Vagina (tissue), 2 donors: ENCODE results near the gene SNRNP70. TPM values are rescaled to one million over a fixed set of nuclear protein-coding genes. Genes with fewer than 3 reads are reported as not detected.
A peak's percentile ranks its signal among the peaks of the same experiment; 100 is the strongest.

Experiments used
- DNase-seq, 2 donors: peaks; one replicate each; pipeline ENCODE4 v3.0.0-alpha.2; 2017; ENCODE audit errors: extremely low spot score in 2 of 2
- H3K27ac ChIP-seq: fragments of 200-600 bp; sonication (generic); one replicate; pipeline ENCODE4 v1.5.1; 2019
- H3K27me3 ChIP-seq: fragments of 200-600 bp; sonication (generic); one replicate; pipeline ENCODE4 v1.5.1; 2019
- H3K36me3 ChIP-seq, 2 donors: fragments of 200-600 bp; sonication (generic); one replicate each; pipeline ENCODE4 v1.5.1; 2017 to 2019
- H3K4me1 ChIP-seq: fragments of 200-600 bp; sonication (generic); one replicate; pipeline ENCODE4 v1.5.1; 2019
- H3K4me3 ChIP-seq, 2 donors: fragments of 200-600 bp; sonication (generic); 1 replicate in 1 of 2; 2 replicates in 1 of 2; pipeline ENCODE4 v1.5.1; 2016 to 2019
- H3K9me3 ChIP-seq: fragments of 200-600 bp; sonication (generic); one replicate; pipeline ENCODE4 v1.5.1; 2019
- CTCF ChIP-seq, 3 experiments: fragments of 450-650 bp in 2 of 3; fragments of 200-600 bp in 1 of 3; sonication (generic) in 1 of 3; IDR thresholded peaks; one replicate each; pipeline ENCODE4 v1.5.1; 2017 to 2019; ENCODE audit warnings: antibody characterized with exemption in 3 of 3, mild to moderate bottlenecking in 2 of 3, moderate library complexity in 2 of 3
- POLR2A ChIP-seq, 2 donors: fragments of 450-650 bp; IDR thresholded peaks; one replicate each; pipeline ENCODE4 v1.6.1; 2017; ENCODE audit warnings: antibody characterized with exemption in 2 of 2, mild to moderate bottlenecking in 2 of 2, moderate library complexity in 2 of 2
- POLR2AphosphoS5 ChIP-seq, 2 donors: sonication (generic); formaldehyde crosslinking; IDR thresholded peaks; one replicate each; pipeline ENCODE4 v1.9.0; 2017; ENCODE audit warnings: antibody characterized with exemption in 2 of 2, mild to moderate bottlenecking in 2 of 2, low read depth in 1 of 2; ENCODE audit not compliant: insufficient read depth in 1 of 2
- intact Hi-C: fragments of 100-400 bp; cut with DNase I; formaldehyde crosslinking; loops from one replicate; pipeline ENCODE4 v1.15.1; 2023
- total RNA-seq: library from RNA; depleted of rRNA; stranded (reverse); fragments of >200 nt; gene quantifications from one replicate; pipeline ENCODE4 v1.2.3, GENCODE V29; 2016

Gene SNRNP70
- total RNA-seq, 1 donor from 2014 or later: 380 TPM

GRCh38 chr19:49133621-49134454 is 48.6 kb downstream of the SNRNP70 start:
- Histone ChIP-seq H3K36me3 (no peaks in the 10 kb centered on the region), H3K9me3 (no peaks in the 10 kb centered on the region), H3K27ac (peak overlapping the region; percentile 42), H3K4me3 (peak overlapping the region; percentile 17 to 24), H3K27me3 (no peaks in the 10 kb centered on the region), H3K4me1 (peaks cover 23% of the 10 kb centered on the region)
- intact Hi-C loops: no loop called here
- DNase-seq: peak in 1 of 2 donors; percentile 78
- TF ChIP-seq POLR2A (IDR thresholded peaks at IDR 0.05): no peak
- no peak for TF ChIP-seq CTCF (IDR thresholded peaks at IDR 0.05)
- no peak for TF ChIP-seq POLR2AphosphoS5 (IDR thresholded peaks at IDR 0.05; ENCODE audit: insufficient read depth in 1 of 2, low read depth in 1 of 2)

GRCh38 chr19:49135686-49136085 is 50.4 kb downstream of the SNRNP70 start:
- no peak for TF ChIP-seq POLR2AphosphoS5 (IDR thresholded peaks at IDR 0.05; ENCODE audit: insufficient read depth in 1 of 2, low read depth in 1 of 2)
- no peak for TF ChIP-seq CTCF (IDR thresholded peaks at IDR 0.05)
- no peak for TF ChIP-seq POLR2A (IDR thresholded peaks at IDR 0.05)
- Histone ChIP-seq H3K4me3 (no peak overlapping the region), H3K9me3 (no peaks in the 10 kb centered on the region), H3K4me1 (peaks cover 18% of the 10 kb centered on the region), H3K27ac (no peak overlapping the region), H3K36me3 (no peaks in the 10 kb centered on the region), H3K27me3 (no peaks in the 10 kb centered on the region)
- DNase-seq: peak in 1 of 2 donors; percentile 82
- intact Hi-C loops: loop anchor here (5.0 kb wide), 1 partner anchor 1613 kb away; no protein-coding TSS in a partner anchor

GRCh38 chr19:49136771-49137171 is 51.5 kb downstream of the SNRNP70 start:
- Histone ChIP-seq H3K4me1 (peaks cover 18% of the 10 kb centered on the region), H3K27me3 (no peaks in the 10 kb centered on the region), H3K4me3 (no peak overlapping the region), H3K36me3 (no peaks in the 10 kb centered on the region), H3K27ac (no peak overlapping the region), H3K9me3 (no peaks in the 10 kb centered on the region)
- intact Hi-C loops: loop anchor here (5.0 kb wide), 1 partner anchor 1614 kb away; no protein-coding TSS in a partner anchor
- DNase-seq: peak in 1 of 2 donors; percentile 87
- peak in 1 of 2 donors; percentile 58 for TF ChIP-seq POLR2AphosphoS5 (IDR thresholded peaks at IDR 0.05; ENCODE audit: insufficient read depth in 1 of 2, low read depth in 1 of 2)
- no peak for TF ChIP-seq POLR2A (IDR thresholded peaks at IDR 0.05)

- Histone ChIP-seq H3K27ac (no peak overlapping the region), H3K9me3 (no peaks in the 10 kb centered on the region), H3K36me3 (no peaks in the 10 kb centered on the region), H3K27me3 (no peaks in the 10 kb centered on the region), H3K4me3 (no peak overlapping the region), H3K4me1 (peaks cover 20% of the 10 kb centered on the region)
- no peak for TF ChIP-seq POLR2AphosphoS5 (IDR thresholded peaks at IDR 0.05; ENCODE audit: insufficient read depth in 1 of 2, low read depth in 1 of 2)
- no peak for TF ChIP-seq POLR2A (IDR thresholded peaks at IDR 0.05)
- TF ChIP-seq CTCF (IDR thresholded peaks at IDR 0.05): no peak
- intact Hi-C loops: loop anchor here (10.0 kb wide), 1 partner anchor 146 kb away; the partner anchor contains the start of genes GYS1 and RUVBL2
- no peak for DNase-seq
Observed at GRCh38 chr19:49140951-49141350, 55.7 kb downstream of the SNRNP70 start.

DNA sequence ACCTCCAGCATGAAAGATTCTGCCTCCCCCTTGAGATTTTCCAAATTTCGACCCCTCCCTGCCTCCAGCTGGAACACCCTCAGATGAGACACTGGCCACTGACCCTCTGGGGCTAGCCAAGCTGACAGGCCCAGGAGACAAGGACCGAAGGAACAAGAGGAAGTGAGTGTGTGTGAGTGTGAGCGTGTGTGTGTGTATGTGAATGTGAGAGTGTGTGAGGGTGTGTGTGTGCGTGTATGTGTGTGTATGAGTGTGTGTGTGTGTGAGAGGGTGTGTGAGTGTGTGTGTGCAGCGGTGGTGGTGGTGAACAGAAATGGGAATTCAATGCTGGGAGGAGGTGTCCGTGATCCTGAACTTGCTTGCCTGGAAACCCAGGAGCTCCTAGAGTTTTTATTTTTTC is 56.1 kb downstream of the SNRNP70 start:
- no peak overlapping the region for H3K4me3 ChIP-seq
- intact Hi-C loops: loop anchor here (10.0 kb wide), 1 partner anchor 147 kb away; the partner anchor contains the start of genes GYS1 and RUVBL2
- peak in 1 of 2 donors; percentile 79 for DNase-seq
- H3K4me1 ChIP-seq: peaks cover 24% of the 10 kb centered on the region
- H3K27me3 ChIP-seq: no peaks in the 10 kb centered on the region
- H3K36me3 ChIP-seq: no peaks in the 10 kb centered on the region
- no peak for TF ChIP-seq POLR2AphosphoS5 (IDR thresholded peaks at IDR 0.05; ENCODE audit: insufficient read depth in 1 of 2, low read depth in 1 of 2)
- no peak for TF ChIP-seq POLR2A (IDR thresholded peaks at IDR 0.05)
- no peak for TF ChIP-seq CTCF (IDR thresholded peaks at IDR 0.05)
- no peak overlapping the region for H3K27ac ChIP-seq
- H3K9me3 ChIP-seq: no peaks in the 10 kb centered on the region
